B cell (primary cell): Measurements from ENCODE around the gene IFT122. TPM values are rescaled to one million over a fixed set of nuclear protein-coding genes. Genes with fewer than 3 reads are reported as not detected.

Source experiments
- ATAC-seq: fragments of 200-7000 bp; cut with Tn5 transposase; one replicate; pipeline ENCODE4 v1.10.0; 2021; ENCODE audit warnings: low read depth, mild to moderate bottlenecking, moderate number of reproducible peaks, moderate library complexity
- CTCF ChIA-PET: fragments of 350-600 bp; sonication (Branson Sonifier 250); formaldehyde crosslinking; loops from one replicate; lab custom pipeline; 2021; ENCODE audit warnings: antibody characterized with exemption, inconsistent platforms; lab: Charles Lee
- POLR2A ChIA-PET: fragments of 350-600 bp; sonication (Branson Sonifier 250); formaldehyde crosslinking; loops from one replicate; lab custom pipeline; 2021; ENCODE audit warnings: antibody characterized with exemption; lab: Charles Lee
- DNase-seq: peaks from one replicate; pipeline ENCODE4 v3.0.0; 2013
- H2AFZ ChIP-seq: 2 replicates; pipeline ENCODE4 v1.6.1; 2012; ENCODE audit warnings: mild to moderate bottlenecking, low read depth, low read length; ENCODE audit not compliant: insufficient read depth, poor library complexity, severe bottlenecking
- H3K27ac ChIP-seq, 2 donors: 1 replicate in 1 of 2; 2 replicates in 1 of 2; pipeline ENCODE4 v1.5.1; 2012 to 2013; ENCODE audit warnings: low read length in 2 of 2, mild to moderate bottlenecking in 2 of 2, moderate library complexity in 1 of 2
- H3K27me3 ChIP-seq, 4 experiments: fragments of 200-600 bp in 1 of 4; sonication (generic) in 1 of 4; replicated peaks in 1 of 4; 1 replicate in 2 of 4; 2 replicates in 2 of 4; pipeline versions ENCODE4 v1.6.1 to v1.7.0; 2013 to 2016; ENCODE audit warnings: low read length in 3 of 4, mild to moderate bottlenecking in 2 of 4, mixed read lengths in 1 of 4, moderate library complexity in 1 of 4; ENCODE audit not compliant: insufficient read depth in 4 of 4, control insufficient read depth in 3 of 4; ENCODE audit errors: control extremely low read depth in 1 of 4
- H3K36me3 ChIP-seq, 2 experiments: replicated peaks in 1 of 2; 1 replicate in 1 of 2; 2 replicates in 1 of 2; pipeline versions ENCODE4 v1.6.1 to v1.7.1; 2013; ENCODE audit warnings: low read length in 1 of 2; ENCODE audit not compliant: insufficient read depth in 2 of 2, control insufficient read depth in 1 of 2; ENCODE audit errors: control extremely low read depth in 1 of 2, extremely low read depth in 1 of 2
- H3K4me1 ChIP-seq, 2 donors: fragments of 200-600 bp in 1 of 2; sonication (generic) in 1 of 2; 1 replicate in 1 of 2; 2 replicates in 1 of 2; pipeline versions ENCODE4 v1.5.1 to v1.6.1; 2013 to 2017; ENCODE audit warnings: low read length in 2 of 2; ENCODE audit not compliant: control insufficient read depth in 2 of 2, insufficient read depth in 2 of 2
- H3K4me2 ChIP-seq: replicated peaks from 2 replicates; pipeline ENCODE3; 2012; ENCODE audit warnings: mild to moderate bottlenecking, low read depth, low read length; ENCODE audit not compliant: poor library complexity, severe bottlenecking
- H3K4me3 ChIP-seq, 5 experiments: fragments of 200-600 bp in 1 of 5; sonication (generic) in 1 of 5; 1 replicate in 3 of 5; 2 replicates in 2 of 5; pipeline versions ENCODE4 v1.5.1 to v1.7.0; 2011 to 2016; ENCODE audit warnings: low read length in 4 of 5, mild to moderate bottlenecking in 4 of 5, low read depth in 2 of 5, control low read depth in 1 of 5, moderate library complexity in 1 of 5; ENCODE audit not compliant: insufficient read depth in 1 of 5; ENCODE audit errors: control extremely low read depth in 1 of 5, extremely low read depth in 1 of 5
- H3K79me2 ChIP-seq: fragments of 200-600 bp; sonication (generic); one replicate; pipeline ENCODE4 v1.6.0; 2016; ENCODE audit warnings: low read length; ENCODE audit not compliant: control insufficient read depth, insufficient read depth
- H3K9ac ChIP-seq: fragments of 200-600 bp; sonication (generic); 2 replicates; pipeline ENCODE4 v1.6.1; 2017; ENCODE audit warnings: mild to moderate bottlenecking, low read length, moderate library complexity
- H3K9me3 ChIP-seq, 3 donors: one replicate each; pipeline versions ENCODE4 v1.6.1 to v1.7.1; 2013; ENCODE audit warnings: low read length in 2 of 3; ENCODE audit not compliant: control insufficient read depth in 2 of 3, insufficient read depth in 1 of 3; ENCODE audit errors: control extremely low read depth in 1 of 3
- H4K20me1 ChIP-seq: 2 replicates; pipeline ENCODE4 v1.6.0; 2012; ENCODE audit warnings: mild to moderate bottlenecking, low read length; ENCODE audit not compliant: insufficient read depth, control insufficient read depth, poor library complexity, severe bottlenecking
- H3K27ac Mint-ChIP-seq: one replicate; pipeline ENCODE4 v1.8.0; 2021; ENCODE audit warnings: mixed read lengths
- H3K27me3 Mint-ChIP-seq: one replicate; pipeline ENCODE4 v1.8.0; 2021; ENCODE audit warnings: mixed read lengths
- H3K4me1 Mint-ChIP-seq: one replicate; pipeline ENCODE4 v1.8.0; 2021; ENCODE audit warnings: mixed read lengths
- H3K4me3 Mint-ChIP-seq: one replicate; pipeline ENCODE4 v1.8.0; 2021; ENCODE audit warnings: mixed read lengths
- H3K9me3 Mint-ChIP-seq: one replicate; pipeline ENCODE4 v1.8.0; 2022; ENCODE audit warnings: mixed read lengths; ENCODE audit not compliant: insufficient read depth
- CTCF ChIP-seq: fragments of 200-600 bp; IDR thresholded peaks from one replicate; pipeline ENCODE4 v1.8.0; 2022; ENCODE audit warnings: antibody characterized with exemption, mild to moderate bottlenecking
- EZH2 ChIP-seq: IDR thresholded peaks from 2 replicates; pipeline ENCODE4 v1.6.1; 2012; ENCODE audit warnings: borderline replicate concordance, low read depth, mild to moderate bottlenecking, moderate library complexity, low read length; ENCODE audit not compliant: insufficient read depth, poor library complexity, severe bottlenecking
- WGBS: methylation state at CpG from one replicate; pipeline ENCODE4 v1.1.5; 2013; ENCODE audit warnings: missing lambda C conversion rate; ENCODE audit not compliant: insufficient coverage; 5-methylcytosine and 5-hydroxymethylcytosine counted together
- intact Hi-C: fragments of 100-400 bp; cut with micrococcal nuclease; formaldehyde crosslinking; loops from one replicate; pipeline ENCODE4 v1.10.0; 2022
- polyA plus RNA-seq: library from polyadenylated mRNA; depleted of rRNA; stranded (reverse); fragments of >200 nt; gene quantifications from 2 replicates; pipeline ENCODE4 v1.2.3, GENCODE V29; 2012
- total RNA-seq, 2 donors: library from RNA; stranded (reverse); fragments of 120-200 nt in 1 of 2; gene quantifications; 1 replicate in 1 of 2; 2 replicates in 1 of 2; pipeline versions ENCODE4 v1.2.3 to v1.2.4, GENCODE V29; 2013 to 2022

The IFT122 gene
- total and polyA plus RNA-seq, 2 donors (not counting 1 experiment from before 2014, with no cell fraction given): 14.0 to 34.3 TPM

GRCh38 chr3:129518581-129518980 is 78.6 kb downstream of the IFT122 start:
- H3K27me3 ChIP-seq: no peaks in the 10 kb centered on the region
- no peaks in the 10 kb centered on the region for H3K79me2 ChIP-seq
- no peak overlapping the region for H3K4me3 ChIP-seq
- no peak overlapping the region for H3K9ac ChIP-seq
- intact Hi-C loops: no loop called here
- CTCF ChIA-PET: no interaction called here
- no peaks in the 10 kb centered on the region for H3K36me3 ChIP-seq
- WGBS: 97% methylated on average over 8 of the region's 8 CpGs
- no peaks in the 10 kb centered on the region for H3K4me1 Mint-ChIP-seq
- no peaks in the 10 kb centered on the region for H3K9me3 Mint-ChIP-seq
- H4K20me1 ChIP-seq: no peaks in the 10 kb centered on the region
- no peak overlapping the region for H3K27ac Mint-ChIP-seq
- H3K27me3 Mint-ChIP-seq: no peaks in the 10 kb centered on the region
- DNase-seq (no peak), ATAC-seq (no peak)
- no peaks in the 10 kb centered on the region for H3K9me3 ChIP-seq
- H2AFZ ChIP-seq: no peak overlapping the region
- H3K4me2 ChIP-seq: no peak overlapping the region
- POLR2A ChIA-PET: no interaction called here
- no peak overlapping the region for H3K4me3 Mint-ChIP-seq
- H3K4me1 ChIP-seq: no peaks in the 10 kb centered on the region
- TF ChIP-seq EZH2 (no peak), CTCF (no peak)
- H3K27ac ChIP-seq: no peak overlapping the region

DNA sequence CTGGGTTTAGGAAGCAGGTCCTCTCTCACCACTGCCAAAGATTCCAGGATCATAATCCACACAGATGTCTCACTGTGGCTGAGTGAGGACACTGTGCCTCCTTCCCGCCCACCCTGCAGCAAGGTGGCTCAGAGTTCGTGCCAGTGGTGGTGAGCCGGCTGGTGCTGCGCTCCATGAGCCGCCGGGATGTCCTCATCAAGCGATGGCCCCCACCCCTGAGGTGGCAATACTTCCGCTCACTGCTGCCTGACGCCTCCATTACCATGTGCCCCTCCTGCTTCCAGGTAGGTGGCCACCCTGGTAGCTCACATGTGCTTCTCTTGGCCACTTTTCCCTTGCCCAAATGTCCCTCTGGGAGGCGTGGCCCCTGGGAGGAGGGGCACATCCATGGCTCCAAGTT is 79.4 kb downstream of the IFT122 start:
- H3K9me3 Mint-ChIP-seq: no peaks in the 10 kb centered on the region
- H3K36me3 ChIP-seq: no peaks in the 10 kb centered on the region
- 96% methylated on average over 9 of the region's 10 CpGs for WGBS
- no peak overlapping the region for H3K4me2 ChIP-seq
- no peaks in the 10 kb centered on the region for H3K4me1 Mint-ChIP-seq
- H3K79me2 ChIP-seq: no peaks in the 10 kb centered on the region
- DNase-seq: no peak
- no peaks in the 10 kb centered on the region for H3K9me3 ChIP-seq
- no peak overlapping the region for H3K27ac ChIP-seq
- no peak overlapping the region for H3K4me3 Mint-ChIP-seq
- no peaks in the 10 kb centered on the region for H3K27me3 ChIP-seq
- no peaks in the 10 kb centered on the region for H3K4me1 ChIP-seq
- TF ChIP-seq CTCF (no peak), EZH2 (no peak)
- no peaks in the 10 kb centered on the region for H4K20me1 ChIP-seq
- intact Hi-C loops: no loop called here
- ChIA-PET CTCF (no interaction called here), POLR2A (no interaction called here)
- H3K9ac ChIP-seq: no peak overlapping the region
- H3K27ac Mint-ChIP-seq: no peak overlapping the region
- no peak overlapping the region for H2AFZ ChIP-seq
- ATAC-seq: no peak
- H3K4me3 ChIP-seq: no peak overlapping the region
- no peaks in the 10 kb centered on the region for H3K27me3 Mint-ChIP-seq
